MV-4-11 (cell line): ENCODE measurements around the gene SLC49A3.

Experiments
- DNase-seq: peaks from one replicate; lab custom pipeline; 2025; lab: John Stamatoyannopoulos, UW

SLC49A3 gene

DNA sequence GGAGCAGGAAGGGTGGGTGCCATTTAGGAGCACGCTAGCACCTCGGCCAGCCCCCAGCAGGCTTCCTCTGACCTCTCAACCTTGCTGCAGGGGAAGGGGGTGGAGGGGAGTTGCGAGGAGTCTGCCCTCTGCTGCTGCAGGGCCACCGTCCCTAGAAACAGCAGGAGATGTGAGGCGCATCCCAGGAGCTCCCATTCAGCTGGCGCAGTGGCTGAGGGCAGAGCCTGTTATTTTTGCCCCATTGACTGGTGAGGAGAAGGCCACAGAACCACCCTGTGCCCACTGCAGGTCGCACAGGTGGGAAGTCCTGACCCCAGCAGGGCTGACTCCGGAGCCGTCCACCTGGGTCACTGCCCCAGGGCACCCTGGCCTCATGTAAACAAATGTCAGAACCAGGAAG is 55.5 kb downstream of the SLC49A3 start:
- DNase-seq, result no peak

DNA sequence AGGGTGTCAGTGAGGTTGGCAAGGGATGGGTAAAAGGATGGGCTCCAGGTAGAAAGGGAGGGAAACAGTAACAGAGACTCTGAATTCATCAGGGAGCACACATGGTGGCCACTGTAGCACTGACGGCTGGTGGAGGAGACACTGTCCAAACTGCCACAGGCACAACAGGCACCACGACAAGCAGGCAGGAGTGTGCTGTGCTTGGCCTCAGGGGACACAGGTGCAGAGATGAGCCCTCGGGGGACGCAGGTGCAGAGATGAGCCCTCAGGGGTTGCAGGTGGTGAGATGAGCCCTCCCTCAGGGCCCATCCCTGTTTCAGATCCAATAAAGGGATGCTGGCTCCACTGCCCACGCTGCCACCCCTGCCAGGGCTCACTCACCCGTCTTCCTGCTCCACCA is 56.0 kb downstream of the SLC49A3 start:
- no peak for DNase-seq

DNA sequence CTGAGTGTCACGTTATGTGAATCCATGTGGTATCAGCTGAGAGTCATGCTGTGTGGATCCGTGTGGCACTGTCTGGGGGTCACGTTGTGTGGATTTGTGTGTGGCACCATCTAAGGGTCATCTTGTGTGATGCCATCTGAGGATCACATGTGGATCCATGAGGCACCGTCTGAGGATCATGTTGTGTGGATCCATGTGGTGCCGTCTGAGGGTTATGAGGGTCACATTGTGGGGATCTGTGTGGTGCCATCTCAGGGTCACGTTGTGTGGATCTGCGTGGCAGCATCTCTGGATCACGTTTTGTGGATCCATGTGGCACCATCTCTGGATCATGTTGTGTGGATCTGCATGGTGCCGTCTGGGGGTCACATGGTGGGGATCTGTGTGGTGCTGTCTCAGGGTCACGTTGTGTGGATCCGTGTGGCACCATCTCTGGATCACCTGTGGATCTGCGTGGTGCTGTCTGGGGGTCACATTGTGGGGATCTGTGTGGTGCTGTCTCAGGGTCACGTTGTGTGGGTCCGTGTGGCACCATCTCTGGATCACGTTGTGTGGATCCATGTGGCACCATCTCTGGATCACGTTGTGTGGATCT is 56.7 kb downstream of the SLC49A3 start:
- DNase-seq, result no peak
